Measurements from ENCODE around the gene FARP1.
A peak's percentile ranks its signal among the peaks of the same experiment; 100 is the strongest.
"Not testable (repeated sequence)": the region's sequence is repeated elsewhere in the genome, so short reads cannot be mapped to it uniquely, and the experiment has no call there.

Gene FARP1

DNA sequence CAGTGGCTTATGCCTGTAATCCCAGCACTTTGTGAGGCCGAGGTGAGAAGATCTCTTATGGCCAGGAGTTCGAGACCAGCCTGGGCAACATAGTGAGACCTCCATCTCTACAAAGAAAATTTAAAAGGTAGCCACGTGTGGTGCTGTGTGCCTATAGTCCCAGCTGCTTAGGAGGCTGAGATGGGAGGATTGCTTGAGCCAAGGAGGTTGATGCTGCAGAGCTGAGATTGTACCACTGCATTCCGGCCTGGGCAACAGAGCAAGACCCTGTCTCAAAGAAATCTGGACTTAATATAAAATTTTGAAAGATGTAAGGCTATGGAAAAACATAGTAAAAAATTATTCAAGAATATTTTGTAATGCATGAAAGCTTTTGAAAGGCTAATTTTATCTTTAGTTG, 99.5 kb downstream of the FARP1 start:
- H3K4me3 ChIP-seq (ENCODE audit: low read depth, low read length): no peak overlapping the region
- DNase-seq (ENCODE audit: low read depth): no peak

DNA sequence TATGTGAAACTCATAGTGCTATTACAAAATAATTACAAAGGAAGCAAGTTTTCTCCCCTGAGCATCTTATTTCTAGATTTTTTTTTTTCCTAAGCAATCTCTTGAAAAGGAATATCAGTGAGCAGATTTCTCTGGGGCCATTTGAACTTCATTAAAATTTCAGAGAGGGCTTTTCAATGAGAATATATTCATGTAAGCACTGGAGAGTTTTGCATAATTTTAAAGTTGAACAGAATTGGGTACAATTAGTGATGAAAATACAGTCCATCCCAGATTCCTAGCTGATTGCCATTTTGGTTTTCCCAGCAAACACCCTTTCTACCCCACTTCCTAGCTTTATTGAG, 101.0 kb downstream of the FARP1 start:
- no peak for DNase-seq (ENCODE audit: low read depth)
- no peak overlapping the region for H3K4me3 ChIP-seq (ENCODE audit: low read depth, low read length)

DNA sequence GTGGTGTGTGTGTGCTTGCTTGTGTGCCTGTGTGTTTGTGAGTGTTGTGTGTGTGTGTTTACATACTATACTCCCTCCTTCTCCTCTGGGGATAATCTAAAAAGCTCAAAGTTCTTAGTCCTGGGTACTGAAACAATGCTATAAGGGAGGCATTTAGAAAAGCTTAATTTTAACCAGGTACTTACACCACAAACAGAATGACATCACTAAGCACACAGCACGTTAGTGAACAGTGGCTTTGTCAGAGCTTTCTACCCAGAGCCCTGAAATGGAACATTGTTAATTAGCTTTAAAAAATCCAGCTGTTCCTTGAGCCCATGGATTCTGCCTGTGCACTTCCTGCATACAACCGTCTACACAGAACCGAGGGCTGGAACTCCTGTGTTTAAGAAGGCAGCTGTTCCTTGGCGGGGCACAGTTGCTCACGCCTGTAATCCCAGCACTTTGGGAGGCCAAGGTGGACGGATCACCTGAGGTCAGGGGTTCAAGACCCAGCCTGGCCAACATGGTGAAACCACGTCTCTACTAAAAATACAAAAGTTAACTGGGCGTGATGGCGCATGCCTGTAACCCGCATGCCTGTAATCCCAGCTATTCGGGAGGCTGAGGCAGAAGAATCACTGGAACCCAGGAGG, 103.8 kb downstream of the FARP1 start:
- no peak for DNase-seq (ENCODE audit: low read depth)
- H3K4me3 ChIP-seq (ENCODE audit: low read depth, low read length): no peak overlapping the region

DNA sequence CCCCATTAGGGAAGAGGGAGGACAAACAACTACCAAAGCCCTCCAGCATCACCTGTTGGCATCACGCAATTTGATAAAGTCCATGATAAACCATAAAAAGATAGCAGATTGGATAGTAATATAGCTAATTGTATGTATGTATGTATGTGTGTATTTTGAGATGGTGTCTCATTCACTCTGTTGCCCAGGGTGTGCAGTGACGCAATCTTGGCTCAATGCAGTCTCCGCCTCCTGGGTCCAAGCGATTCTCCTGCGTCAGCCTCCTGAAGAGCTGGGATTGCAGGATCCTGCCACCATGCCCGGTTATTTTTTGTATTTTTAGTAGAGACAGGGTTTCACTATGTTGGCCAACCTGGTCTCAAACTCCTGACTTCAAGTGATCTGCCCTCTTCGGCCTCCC, 108.8 kb downstream of the FARP1 start:
- no peak overlapping the region for H3K4me3 ChIP-seq (ENCODE audit: low read depth, low read length)
- no peak for DNase-seq (ENCODE audit: low read depth)

DNA sequence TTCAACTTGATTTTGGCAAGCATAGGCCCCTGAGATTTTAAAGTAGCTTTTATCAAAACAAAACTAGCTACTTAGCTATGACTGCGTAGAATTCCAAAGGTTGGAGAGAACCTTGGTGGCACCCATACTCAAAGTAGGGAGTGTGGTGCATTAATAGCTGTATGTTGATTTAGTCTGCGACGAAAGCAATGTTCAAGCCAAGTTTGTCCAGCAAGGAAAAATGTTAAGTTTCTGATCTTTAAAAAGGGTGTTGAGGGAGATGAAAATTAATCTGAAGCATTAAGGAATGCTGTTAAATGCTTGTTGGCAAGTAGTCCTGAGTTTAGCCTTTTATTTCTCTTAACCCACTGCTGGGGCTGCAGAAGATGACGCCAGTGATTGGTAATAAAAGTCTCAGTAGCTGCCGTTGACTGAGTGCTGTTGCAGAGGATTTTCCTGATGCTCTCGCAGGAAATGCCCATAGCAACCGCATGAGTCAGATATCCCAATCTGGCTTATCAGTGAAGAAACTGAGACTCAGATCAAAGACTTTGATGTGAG, 110.1 kb downstream of the FARP1 start:
- peak; percentile 57 for DNase-seq (ENCODE audit: low read depth)
- no peak overlapping the region for H3K4me3 ChIP-seq (ENCODE audit: low read depth, low read length)

DNA sequence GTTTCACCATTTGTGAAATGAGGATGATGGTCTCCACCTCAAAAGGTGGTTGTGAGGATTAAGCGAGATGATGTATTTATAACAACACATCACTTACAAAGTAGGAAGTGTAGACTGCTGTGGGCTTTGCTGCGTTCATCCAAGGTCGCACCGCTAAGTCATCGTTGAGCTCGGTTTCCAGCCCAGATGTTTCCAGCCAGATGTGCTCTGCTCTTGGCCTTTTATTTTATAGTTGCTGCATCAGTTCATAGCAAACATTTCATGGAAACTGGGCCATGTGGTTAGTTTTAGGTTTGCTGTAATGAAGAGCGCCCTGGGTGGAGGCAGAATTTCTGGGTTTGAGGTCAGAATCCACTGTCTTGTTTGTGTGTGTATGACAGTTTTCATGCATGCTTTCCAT, 110.6 kb downstream of the FARP1 start:
- no peak for DNase-seq (ENCODE audit: low read depth)
- no peak overlapping the region for H3K4me3 ChIP-seq (ENCODE audit: low read depth, low read length)

DNA sequence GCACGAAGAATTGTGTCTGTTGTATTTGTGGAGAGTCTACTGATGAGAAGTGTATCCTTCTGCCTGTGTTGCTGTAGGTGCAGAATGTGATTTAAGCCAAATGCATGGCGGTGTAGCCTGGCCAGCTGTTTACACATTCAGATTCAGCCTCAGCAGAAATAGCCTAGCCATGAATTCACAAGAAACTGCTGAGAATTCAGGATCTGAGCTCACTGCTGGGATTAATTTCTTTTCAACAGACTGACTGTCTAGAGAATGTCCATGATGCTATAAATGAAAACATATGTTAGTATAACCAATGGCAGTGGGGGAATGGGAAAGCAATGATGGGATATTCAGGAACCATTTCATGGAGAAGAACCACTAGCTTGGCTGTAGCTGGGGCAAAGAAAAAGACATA, 111.6 kb downstream of the FARP1 start:
- no peak for DNase-seq (ENCODE audit: low read depth)
- H3K4me3 ChIP-seq (ENCODE audit: low read depth, low read length): no peak overlapping the region

DNA sequence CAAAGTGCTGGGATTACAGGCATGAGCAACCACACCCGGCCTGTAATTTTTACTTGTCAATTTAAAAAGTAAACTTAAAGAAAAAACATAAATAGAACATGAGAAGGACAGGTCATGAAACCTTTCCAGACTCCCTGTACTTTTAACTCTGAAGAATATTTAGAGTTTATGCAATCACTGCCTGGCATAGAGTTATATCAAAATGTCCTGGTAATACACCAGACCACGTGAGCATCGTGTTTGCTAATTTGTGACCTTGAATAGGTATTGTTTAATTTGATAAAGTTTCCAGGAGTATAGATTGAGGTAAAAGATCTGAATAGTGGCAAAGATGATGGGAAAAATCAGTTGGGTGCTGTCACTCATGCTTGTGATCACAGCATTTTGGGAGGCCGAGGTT, 115.3 kb downstream of the FARP1 start:
- no peak for DNase-seq (ENCODE audit: low read depth)

DNA sequence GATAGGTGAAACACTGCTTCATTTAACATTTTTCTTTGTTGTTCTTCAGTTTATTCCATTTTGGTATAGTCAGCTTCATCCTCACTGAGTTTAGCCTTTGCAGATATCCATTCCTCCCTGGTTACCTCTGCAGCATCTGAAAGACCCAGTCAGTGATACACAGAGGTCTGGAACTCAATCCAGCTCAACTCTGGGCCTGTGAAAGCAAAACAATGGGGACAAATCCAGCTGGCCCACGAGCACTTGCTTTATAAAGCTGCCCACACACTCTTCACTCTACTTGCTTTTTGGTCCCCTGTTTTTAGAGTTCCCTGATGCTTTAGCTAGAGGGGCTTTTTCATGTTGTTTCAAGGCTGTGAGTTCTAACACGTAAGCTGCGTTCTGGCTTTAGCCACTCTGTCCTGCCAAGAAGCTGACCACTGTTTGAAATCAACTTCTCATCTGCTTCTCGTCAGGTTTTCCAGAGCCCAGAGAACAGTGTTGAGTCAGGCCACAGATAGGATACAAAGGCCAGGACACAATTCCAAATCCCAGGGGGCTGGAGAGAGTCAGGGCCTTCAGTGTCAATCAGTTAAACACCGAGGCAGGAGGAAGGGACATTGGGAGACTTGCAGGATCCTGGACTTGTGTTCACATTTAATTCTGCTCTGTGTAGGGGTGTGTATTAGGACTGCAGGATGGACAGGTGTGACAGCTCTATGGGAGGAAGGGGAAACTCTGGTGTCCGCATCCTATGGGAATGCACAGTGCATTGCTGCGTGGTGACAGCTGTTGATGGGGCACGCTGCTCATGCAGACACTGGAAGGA, 117.7 kb downstream of the FARP1 start:
- no peak for DNase-seq (ENCODE audit: low read depth)
- no peak overlapping the region for H3K4me3 ChIP-seq (ENCODE audit: low read depth, low read length)

More for the DNA sequence above, 115.3 kb downstream of the FARP1 start:
- no peak overlapping the region for H3K4me3 ChIP-seq (ENCODE audit: low read depth, low read length)

DNA sequence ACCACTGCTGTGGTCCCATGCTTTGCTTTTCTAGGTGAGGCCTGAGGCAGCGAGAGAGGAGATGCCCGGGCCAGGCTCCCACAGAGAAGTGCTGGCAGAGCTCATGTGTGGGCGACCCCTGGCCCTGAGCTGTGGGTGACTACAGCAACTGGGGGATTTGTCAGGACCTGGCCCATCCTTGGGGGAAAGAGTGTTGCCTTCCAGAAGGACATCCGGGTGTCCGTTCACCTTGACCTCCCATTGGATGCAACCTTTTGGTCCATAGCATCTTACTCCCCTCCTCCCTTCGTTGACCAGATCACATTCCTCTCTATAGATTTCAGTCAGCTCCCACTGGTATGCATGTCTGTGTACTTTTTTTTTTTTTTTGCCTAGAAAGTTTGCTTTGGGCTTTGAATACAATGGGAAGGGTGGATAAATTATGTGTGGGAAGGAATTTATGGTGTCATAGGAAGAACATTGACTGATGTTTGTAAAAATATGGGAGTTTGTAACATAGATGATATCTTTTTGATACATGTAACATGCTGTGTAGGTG, 118.3 kb downstream of the FARP1 start:
- H3K4me3 ChIP-seq (ENCODE audit: low read depth, low read length): no peak overlapping the region
- DNase-seq (ENCODE audit: low read depth): no peak

DNA sequence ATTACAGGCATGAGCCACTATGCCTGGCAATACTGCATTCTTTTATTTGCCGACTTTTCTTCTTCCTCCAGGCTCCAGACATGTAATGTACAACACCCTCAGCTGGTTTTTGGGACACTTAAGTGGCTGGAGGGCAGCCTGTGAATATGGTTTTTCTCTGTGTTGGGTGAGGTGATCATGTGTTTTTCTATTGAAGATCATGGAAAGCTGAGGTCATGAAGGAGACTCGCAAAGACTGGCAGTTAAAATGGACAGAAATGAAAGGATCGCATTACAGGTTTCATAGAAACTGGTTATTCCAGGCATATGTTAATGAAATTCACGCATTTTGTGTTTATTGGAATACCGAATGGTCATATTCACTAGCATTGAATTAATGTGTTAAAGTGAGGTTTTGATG, 119.4 kb downstream of the FARP1 start:
- H3K4me3 ChIP-seq (ENCODE audit: low read depth, low read length): no peak overlapping the region
- no peak for DNase-seq (ENCODE audit: low read depth)

DNA sequence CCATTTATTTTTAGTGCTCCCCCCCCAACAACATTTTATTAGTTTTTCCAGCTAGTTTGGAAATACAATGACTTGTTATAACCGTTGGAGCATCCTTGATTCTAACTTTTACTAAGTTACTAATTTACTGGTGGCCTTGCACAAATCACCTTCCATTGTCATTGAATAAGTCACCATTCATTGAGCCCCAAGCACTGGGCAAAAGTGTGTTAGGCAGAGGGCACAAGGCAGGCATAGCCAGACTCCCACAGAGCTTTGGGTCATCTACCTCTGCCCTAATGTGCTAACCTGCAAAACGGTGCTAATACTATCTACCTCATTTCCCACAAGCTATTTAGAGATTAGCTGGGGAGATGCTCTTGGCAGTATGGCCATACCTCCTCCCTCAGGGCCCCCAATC, 120.9 kb downstream of the FARP1 start:
- H3K4me3 ChIP-seq (ENCODE audit: low read depth, low read length): no peak overlapping the region
- no peak for DNase-seq (ENCODE audit: low read depth)

DNA sequence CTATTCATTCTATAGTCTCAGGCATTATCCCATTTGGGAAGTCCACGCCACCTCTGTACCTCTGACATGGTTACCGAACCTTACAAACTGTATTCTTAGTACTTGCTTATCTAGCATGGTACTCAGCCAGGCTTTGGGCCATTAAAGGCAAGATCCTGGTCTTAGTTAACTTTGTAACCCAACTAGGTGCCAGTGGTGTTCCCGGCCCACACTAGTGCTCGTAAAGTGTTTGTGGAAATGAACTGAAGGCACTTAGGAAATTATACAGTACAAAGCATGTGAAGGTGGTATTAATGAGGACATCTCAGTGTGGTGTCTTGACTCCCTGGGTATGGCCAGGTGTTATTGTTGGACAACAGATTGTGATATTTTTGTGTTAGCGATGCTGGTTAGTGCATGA, 122.0 kb downstream of the FARP1 start:
- no peak overlapping the region for H3K4me3 ChIP-seq (ENCODE audit: low read depth, low read length)
- no peak for DNase-seq (ENCODE audit: low read depth)

DNA sequence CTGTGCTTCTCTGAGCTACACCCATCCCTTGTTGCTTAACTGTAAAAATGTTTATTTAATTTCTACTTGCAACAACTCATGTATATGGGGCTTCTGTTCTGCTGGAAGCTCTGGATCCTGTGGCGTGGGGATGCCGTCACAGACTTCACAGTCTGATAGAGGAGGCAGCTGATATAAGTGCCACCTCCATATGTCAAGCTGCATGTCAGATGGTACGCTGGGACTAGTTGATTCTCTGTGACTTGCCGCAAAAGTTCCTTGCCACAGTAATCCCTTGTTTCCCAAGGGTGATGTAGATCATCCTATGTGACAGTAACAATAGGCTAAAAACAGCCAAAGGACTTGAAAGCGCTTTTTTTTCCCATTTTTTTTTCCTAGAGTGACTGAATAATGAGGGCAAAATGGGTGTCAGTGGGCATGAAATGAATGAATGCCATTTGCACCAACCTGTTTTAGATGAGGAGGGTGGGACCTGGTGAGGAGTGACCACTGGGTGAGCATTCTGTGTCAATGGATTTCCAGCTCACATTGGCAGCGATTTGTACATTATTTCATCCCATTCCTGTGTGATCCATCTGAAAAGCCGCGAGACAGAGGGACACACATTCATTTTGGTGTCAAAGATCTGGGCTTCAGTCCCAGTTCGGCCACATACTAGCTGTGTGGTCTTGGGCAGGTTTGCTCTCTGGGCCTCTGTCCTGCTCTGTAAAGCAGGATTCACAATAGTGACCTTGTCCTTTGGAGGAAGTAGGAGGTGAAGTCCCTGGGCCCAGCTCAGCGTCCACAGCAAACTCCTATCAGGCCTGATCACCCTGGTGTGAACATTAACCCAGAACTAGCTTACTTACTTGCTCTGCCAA, 123.0 kb downstream of the FARP1 start:
- DNase-seq (ENCODE audit: low read depth): no peak
- H3K4me3 ChIP-seq (ENCODE audit: low read depth, low read length): no peak overlapping the region

DNA sequence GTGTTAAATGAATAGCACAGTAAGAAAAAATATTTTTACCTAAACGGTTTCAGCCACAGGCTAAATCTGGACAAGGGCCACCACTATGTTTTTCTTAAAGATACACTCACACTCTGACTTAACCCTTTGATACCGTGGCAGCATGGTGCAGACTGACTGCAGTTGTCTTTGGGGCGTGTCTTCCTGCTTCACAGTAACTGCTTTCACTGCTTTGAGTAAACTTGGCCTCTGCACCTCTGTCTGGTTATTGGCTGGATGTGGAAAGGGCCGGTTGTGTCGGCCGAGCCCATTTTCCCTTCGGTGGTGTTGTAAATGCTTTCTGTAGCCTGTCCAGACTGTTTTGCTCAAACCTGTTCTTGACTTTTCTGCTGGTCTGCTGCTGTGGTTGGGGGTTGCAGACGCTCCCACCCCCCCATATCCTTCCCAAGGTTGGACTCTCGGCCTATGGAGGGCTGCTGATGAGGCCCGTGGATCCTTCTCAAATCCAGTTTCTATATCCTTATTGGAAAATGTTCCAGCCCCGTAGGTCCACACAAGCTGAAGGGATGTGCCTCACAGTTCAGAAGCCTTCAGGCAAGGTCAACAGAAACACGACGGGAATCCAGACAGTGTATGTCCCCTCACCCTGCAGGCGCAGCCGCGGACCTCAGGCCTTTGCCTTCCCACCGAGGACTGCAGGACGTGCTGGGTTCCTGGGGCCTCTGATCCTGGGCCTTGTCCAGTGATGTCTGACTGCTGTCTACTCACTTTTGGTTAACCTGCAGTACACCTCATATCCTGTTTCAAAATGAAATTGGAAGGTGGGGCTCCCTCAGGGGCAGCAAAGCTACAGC, 124.4 kb downstream of the FARP1 start:
- no peak overlapping the region for H3K4me3 ChIP-seq (ENCODE audit: low read depth, low read length)

DNA sequence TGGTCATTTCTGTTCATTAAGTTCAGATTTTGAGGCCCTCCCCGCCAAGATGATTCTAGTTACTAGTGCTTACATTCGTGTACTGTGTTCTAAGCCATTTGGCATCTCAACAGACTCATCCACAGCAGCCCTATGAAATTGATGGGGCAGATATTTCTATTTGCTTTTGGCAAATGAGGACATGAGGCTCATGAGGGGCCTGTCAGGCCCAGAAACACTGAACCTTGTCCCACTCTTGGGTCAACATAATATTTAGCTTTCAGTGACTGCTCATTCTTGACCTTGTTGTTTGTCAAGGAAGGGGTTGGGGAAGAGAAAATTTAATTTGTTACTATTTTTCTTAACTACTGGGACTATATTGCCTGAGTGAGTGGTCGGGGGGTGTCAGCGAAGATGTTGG, 126.5 kb downstream of the FARP1 start:
- DNase-seq (ENCODE audit: low read depth): no peak

More for the DNA sequence above, 124.4 kb downstream of the FARP1 start:
- no peak for DNase-seq (ENCODE audit: low read depth)

DNA sequence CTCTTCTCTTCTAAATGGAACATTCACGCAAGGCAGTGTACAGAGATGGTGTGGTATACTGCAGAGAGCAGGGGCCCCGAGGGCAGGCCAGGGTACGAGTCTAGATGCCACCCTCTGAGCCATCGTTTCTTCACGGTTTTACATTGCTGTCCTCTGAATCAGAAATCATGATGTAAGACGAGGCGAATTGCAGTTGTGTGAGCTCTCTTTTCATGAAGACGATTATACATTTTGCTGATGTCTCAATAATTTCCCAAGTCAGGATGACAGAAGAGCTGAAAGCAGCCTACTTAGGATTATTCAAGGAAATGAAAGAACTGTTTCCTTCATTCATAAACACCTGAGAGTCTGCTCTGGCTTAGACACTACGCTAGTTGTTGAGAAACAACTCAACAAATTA, 127.9 kb downstream of the FARP1 start:
- DNase-seq (ENCODE audit: low read depth): no peak
- no peak overlapping the region for H3K4me3 ChIP-seq (ENCODE audit: low read depth, low read length)

More for the DNA sequence above, 126.5 kb downstream of the FARP1 start:
- H3K4me3 ChIP-seq (ENCODE audit: low read depth, low read length): no peak overlapping the region

DNA sequence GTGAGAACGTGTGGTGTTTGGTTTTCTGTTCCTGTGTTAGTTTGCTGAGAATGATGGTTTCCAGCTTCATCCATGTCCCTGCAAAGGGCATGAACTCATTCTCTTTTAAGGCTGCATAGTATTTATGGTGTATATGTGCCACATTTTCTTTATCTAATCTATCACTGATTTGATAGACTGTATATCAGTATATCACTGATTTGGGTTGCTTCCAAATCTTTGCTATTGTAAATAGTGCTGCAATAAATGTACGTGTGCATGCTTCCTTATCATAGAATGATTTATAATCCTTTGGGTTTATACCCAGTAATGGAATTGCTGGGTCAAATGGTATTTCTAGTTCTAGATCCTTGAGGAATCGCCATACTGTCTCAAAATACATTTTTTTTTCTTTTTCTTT, 128.8 kb downstream of the FARP1 start:
- H3K4me3 ChIP-seq (ENCODE audit: low read depth, low read length); DNase-seq (ENCODE audit: low read depth): not testable (repeated sequence)

DNA sequence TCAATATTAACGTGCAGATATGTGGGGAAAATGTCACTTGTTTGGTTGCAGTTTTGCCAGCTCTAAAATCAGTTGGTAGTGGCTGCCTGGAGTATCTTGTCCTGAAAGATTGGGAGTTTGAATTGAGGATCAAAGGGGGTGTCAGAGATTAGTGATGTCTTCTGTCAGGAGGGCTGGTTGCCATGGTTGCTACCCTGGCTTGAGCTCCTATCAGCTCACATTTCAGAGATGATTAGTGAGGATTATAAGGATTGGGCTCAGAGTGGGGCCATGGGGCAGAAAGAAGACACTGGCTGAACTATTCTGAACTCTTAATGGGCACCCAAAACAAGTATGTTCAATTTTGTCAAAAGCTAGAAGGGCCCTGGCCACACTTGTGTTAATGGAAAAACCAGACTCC, 129.7 kb downstream of the FARP1 start:
- DNase-seq (ENCODE audit: low read depth): no peak
- no peak overlapping the region for H3K4me3 ChIP-seq (ENCODE audit: low read depth, low read length)

All from skeletal muscle cell (primary cell).